Astrocyte of the spinal cord (primary cell): Measurements from ENCODE around the gene SPR.

ENCODE experiments used
- DNase-seq: peaks from one replicate; pipeline ENCODE4 v3.0.0; 2011; ENCODE audit warnings: low read depth, low spot score
- H3K4me3 ChIP-seq: 2 replicates; pipeline ENCODE4 v1.5.1; 2011; ENCODE audit warnings: low read depth, mild to moderate bottlenecking, low read length, moderate library complexity
- in situ Hi-C: cut with HindIII; loops from 2 replicates; pipeline ENCODE4 v1.10.0; 2017; ENCODE audit warnings: low sequenced_read_pairs
- TF ChIP-seq, protein P1 (sequence below): IDR thresholded peaks from 2 replicates; pipeline ENCODE4 v1.5.1; 2012; ENCODE audit warnings: low read depth, mild to moderate bottlenecking, low read length, inconsistent platforms

The SPR gene

DNA sequence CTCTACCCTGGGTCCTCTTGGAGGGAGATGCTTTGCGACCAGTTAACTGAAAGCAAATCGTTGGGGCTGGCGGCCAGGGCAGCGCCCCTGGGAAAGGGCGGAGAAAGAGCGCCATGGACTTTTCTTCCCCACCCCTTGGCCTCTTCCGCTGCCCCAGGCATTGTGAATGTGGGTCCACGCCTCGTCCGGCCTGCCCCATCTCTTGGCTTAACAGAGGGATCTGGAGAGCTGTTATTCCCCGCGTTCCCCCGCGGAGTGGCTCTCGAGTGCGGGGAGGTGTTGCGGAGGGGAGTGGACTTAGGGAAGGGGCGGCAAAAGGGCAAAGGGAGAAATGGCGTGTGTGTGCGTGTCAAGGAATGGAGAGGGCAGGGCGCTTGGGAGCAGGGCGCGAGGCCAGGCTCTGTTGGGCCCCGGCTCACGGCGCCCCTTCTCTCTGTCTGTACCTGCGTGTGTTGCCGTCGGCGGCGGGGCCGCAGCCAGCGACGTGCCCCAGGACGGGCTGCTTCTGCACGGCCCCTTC, 36.7 kb downstream of the SPR start:
- TF ChIP-seq, protein P1, sequence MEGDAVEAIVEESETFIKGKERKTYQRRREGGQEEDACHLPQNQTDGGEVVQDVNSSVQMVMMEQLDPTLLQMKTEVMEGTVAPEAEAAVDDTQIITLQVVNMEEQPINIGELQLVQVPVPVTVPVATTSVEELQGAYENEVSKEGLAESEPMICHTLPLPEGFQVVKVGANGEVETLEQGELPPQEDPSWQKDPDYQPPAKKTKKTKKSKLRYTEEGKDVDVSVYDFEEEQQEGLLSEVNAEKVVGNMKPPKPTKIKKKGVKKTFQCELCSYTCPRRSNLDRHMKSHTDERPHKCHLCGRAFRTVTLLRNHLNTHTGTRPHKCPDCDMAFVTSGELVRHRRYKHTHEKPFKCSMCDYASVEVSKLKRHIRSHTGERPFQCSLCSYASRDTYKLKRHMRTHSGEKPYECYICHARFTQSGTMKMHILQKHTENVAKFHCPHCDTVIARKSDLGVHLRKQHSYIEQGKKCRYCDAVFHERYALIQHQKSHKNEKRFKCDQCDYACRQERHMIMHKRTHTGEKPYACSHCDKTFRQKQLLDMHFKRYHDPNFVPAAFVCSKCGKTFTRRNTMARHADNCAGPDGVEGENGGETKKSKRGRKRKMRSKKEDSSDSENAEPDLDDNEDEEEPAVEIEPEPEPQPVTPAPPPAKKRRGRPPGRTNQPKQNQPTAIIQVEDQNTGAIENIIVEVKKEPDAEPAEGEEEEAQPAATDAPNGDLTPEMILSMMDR = no peak
- in situ Hi-C loops = no loop called here
- no peak for DNase-seq
- H3K4me3 ChIP-seq = no peak overlapping the region

DNA sequence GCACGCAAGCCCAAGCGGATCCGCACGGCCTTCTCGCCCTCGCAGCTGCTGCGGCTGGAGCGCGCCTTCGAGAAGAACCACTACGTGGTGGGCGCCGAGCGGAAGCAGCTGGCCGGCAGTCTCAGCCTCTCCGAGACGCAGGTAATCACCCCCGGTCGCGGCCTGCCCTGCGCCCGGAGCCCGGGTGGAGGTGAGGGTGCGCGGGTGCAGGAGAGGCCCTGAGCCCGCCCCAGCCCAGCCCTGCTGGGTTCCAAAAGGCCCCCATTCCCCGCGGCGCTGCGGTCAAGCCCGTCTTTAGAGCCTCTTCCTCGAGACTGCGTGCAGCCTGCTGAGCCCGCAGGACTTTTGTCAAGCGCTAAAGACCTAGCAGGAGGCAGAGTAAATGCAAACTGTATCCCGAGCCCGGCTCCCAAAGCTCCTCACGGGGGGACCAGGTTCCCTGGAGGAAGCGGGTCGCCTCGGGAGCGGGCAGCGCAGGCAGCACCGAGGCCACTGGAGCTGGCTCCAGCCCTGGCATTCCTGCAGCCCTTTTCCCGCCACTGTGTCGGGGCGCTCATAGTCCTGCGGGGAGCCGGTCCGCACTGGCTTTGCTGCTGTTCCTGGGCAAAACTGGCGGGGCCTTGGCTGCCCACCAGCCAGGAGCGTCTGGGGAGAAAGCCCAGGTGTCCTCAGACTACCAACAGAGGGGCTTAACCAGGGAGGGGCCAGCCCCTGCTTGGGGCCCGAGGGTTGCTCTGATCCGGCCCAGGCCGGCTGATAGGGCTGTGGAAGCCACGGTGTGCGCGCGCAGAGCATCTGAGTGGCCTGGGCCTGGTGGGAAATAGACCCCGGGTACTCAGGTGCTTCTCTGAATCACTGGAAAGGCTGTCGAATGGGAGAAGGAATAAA, 37.4 kb downstream of the SPR start:
- H3K4me3 ChIP-seq = no peak overlapping the region
- TF ChIP-seq, protein P1 = no peak
- DNase-seq = no peak
- in situ Hi-C loops = no loop called here

DNA sequence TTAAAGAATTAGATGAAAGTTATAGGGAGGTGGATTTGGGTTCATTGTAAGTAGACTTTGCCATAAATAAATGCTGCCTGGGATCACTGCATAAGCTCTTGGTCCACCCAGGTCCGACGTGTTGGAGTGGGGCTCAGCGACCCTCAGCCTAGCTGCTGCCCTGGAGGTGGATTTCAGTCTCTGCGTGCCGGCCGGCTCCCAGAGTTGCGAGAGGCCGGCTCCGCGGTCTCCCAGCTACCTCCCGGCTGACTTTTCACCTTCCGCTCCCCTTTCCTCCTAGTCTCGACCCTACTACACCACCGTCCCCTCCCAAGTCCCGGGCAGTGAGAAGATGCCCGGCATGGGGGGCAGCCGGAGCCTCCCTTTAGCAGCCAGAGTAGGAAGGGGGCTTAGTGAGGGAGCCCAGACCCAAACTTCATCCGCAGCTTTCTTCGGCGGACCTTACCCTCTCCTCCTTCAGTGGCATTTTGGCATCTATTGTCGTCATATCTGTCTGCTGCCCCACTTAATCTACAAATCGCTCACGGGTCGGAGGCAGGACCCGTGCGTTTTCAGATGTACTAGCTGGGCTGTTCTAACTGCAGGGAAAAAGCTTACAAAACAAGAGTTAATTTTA, 38.2 kb downstream of the SPR start:
- in situ Hi-C loops = no loop called here
- no peak overlapping the region for H3K4me3 ChIP-seq
- TF ChIP-seq, protein P1 = no peak
- DNase-seq = no peak

DNA sequence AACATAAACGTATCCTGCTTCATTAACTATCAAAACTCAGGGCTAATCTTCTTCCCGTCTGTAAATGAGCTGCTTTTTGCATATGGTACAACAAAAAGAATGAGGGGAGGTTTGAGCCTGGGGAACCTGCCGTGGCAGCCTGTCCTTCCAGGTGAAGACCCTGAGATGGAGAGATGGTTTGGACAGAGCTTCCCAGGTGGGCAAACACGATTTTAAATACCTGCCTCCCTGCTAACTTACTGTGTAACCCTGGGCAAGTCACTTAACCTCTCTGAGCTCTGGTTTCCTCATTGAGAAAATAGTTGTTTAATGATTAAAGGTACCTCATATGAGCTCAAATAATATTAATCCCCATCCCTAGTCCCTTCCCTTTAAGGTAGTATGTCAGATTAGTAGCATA, 39.2 kb downstream of the SPR start:
- TF ChIP-seq, protein P1 = no peak
- no peak overlapping the region for H3K4me3 ChIP-seq
- DNase-seq = no peak
- in situ Hi-C loops = no loop called here

DNA sequence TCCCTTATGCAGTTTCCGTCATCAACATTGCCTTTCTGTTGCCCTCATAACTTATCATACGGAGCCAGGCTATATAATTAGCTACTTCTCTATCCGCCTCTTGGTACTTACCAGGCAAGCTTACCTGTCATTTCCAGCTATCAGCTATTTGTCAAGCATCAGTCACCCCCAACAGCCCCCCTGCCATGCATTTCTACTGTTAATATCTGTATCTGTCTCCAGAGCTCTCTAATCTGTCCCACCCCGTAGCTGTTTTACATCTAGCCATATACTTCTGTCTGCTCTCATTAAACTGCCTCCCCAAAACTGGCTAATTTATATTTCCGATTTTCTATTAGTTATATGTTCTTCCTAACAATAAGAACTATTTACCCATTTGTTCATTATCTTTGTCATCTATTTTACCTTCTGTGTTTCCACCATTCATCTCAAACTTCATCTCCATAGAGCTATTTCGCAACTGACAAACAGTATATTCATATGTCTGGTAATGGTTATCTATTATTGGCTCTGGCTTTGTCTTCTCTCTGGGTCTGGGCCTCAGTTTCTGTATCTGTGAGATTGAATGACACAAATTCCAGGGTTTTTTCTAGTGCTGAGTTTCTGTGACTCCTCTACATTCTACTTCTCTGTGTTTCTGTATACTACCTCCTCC, 39.7 kb downstream of the SPR start:
- TF ChIP-seq, protein P1 = no peak

DNA sequence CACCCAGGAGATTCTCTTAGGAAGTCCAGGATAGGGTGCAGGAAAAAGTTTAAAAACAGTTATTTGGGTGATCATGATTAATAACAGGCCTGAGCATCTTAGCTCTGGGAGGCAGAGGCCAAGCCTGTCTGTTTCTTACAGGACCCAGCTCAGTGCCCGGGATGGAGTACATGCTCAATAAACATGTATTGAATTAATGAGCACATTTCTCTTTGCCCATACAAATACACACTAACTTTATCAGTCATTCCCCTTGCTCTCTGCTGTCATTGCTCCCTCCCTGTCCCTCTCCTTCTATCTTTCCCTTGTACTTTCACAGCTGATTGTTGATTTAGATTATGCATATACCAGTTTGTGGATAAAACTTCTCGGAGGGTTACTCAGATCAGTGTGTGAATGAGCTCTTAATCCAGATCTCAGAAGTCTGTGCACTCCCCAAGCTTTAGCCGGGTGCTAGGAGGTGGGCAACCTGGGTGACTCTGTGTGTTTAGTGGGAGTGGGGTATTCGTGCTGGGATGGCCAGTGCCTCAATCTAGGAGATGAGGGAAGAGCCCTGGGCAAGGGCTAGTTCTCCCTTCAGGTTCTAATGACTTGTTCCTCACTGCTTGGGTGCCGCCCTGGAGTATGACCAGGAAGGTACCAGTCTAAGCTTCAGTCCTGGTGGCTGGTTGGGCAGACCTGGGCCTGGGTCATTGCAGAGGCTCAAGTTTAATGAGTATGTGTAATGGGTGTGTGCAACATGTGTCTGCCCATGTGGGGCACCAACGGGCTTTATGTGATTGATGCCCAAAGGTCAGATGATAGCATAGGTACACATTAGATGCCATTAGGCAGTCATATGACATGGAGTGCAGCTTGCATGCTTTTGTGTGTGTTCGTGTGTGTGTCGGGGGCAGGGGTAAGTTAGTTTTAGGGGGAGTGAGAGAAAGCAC, 40.7 kb downstream of the SPR start:
- in situ Hi-C loops = no loop called here

More for the DNA sequence above, 39.7 kb downstream of the SPR start:
- in situ Hi-C loops = no loop called here
- H3K4me3 ChIP-seq = no peak overlapping the region
- DNase-seq = no peak

More for the DNA sequence above, 40.7 kb downstream of the SPR start:
- H3K4me3 ChIP-seq = no peak overlapping the region
- TF ChIP-seq, protein P1 = no peak
- DNase-seq = no peak
